HG03442 (cell line): ENCODE measurements around the gene SPIB.
"Not testable (repeated sequence)": the region's sequence is repeated elsewhere in the genome, so short reads cannot be mapped to it uniquely, and the experiment has no call there.

Experiments used
- ATAC-seq: cut with Tn5 transposase; IDR thresholded peaks from one replicate; pipeline ENCODE4 v1.9.1; 2021; ENCODE audit warnings: mild to moderate bottlenecking, moderate library complexity; ENCODE audit not compliant: unreplicated experiment

Gene SPIB

DNA sequence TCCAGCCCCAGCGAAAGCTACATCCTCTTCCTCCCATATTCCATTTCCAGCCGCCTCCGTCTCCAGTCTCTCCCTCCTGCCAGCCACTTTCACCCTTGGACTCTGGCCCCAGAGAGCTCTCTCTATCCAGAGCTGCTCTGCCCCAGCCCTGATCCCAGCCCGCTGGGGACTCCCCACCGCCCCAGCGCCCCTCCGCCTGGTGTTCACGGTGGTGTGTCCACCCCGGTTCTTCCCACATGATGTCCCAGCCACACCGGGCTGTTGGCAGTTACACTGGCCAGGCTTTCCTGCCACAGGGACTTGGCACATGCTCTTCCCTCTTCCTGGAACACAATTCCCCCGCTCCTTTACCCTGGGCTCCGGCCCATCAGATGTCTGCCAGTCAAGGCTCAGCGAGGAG lies 46.3 kb downstream of the SPIB start:
- no peak for ATAC-seq

DNA sequence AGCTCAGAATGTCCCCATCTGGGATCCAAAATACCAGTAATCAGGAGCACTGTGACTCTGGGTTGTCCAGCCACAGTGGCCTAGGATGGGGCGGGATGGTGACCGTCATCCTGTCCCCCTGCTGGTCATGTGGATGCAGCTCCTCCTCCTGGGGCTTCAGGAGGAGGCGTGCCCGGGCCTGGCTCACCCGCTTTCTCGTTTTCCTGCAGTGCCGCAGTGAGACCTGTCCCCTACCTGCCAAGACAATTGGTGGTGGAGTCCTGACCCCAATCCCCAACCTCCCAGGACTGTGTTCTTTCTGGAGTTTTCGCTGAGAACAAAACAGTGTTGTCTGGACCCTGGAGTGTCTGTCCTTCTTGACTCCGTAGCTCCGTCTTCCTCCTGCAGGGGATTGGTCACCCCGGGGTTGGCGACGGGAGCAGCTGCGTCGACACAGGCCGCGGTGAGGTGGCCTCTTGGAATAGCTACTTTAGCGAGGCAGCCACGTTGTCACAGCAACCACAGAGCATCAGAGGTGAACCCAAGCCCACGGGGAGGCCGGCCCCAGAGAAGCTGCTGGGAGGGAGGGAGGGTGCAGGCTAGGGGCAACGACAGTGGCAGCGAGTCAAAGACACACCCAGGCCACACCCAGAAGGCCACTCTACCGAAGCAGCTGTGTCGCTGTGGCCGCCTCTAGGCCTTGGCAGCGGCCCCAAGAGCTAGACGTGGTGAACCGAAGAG lies 47.4 kb downstream of the SPIB start:
- no peak for ATAC-seq

DNA sequence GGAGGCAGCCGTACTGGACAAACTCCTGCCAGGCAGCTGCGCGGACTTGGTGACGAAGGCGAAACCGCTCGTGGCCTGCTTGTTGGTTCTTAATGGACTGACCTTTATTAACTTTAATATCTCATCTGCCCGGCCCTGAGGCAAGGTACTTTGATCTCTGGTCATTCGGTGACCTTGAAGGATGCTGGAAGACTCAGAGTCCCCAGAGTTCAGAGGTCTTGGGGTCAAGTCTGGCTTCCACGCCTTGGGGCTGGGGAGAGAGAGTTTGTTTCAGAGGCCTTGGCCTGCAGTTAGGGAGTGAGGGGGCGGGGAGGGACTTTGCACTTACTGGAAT lies 47.9 kb downstream of the SPIB start:
- no peak for ATAC-seq

DNA sequence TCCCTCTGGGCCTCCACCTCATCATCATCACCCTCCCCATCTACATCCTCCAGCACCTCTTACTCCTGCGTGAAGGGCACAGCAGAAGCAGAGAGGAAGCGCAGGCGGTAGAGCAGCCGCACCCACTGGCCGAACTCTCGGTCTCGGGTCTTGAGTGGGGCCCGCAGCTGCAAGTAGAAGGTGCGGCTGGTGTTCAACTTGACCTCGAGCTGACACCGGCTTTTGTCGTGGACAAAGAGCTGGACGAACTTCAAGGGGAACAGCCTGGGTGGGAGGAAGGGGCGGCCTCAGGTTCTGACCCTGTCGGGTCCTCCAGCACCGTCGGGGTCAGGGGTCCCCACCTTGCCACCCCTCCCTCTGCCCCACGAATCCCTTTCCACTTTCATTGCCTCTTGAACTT lies 48.8 kb downstream of the SPIB start:
- no peak for ATAC-seq

DNA sequence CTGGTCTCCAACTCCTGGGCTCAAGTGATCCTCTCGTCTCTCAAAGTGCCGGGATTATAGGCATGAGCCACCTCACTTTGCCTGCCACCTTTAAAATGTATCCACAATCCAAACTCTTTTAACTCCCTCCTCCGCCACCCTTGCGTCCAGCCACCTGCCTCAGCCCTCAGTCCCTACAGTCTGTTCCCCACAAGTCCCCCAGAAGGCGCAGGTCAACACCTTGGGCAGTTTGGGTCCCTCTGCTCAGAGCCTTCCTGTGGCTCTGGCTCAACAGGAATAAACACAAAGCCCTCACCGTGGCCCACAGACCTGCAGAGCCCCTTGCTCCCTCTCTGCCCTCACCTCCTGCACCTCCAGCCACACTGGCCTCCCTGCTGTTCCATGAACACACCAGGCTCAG lies 50.1 kb downstream of the SPIB start:
- no peak for ATAC-seq

DNA sequence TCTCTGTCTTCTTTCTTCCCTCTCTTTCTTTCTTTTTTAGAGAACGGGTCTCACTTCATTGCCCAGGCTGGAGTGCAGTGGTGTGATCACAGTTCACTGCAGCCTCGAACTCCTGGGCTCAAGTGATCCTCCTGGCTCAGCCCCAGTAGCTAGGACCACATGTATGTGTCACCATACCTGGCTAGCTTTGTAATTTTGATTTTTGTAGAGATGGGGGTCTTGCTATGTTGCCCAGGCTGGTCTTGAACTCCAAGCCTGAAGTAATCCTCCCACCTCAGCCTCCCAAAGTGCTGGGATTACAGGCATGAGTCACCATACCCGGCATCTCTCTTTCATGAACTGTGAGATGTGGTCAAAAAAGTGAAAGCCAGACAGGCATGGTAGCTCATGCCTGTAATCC lies 54.6 kb downstream of the SPIB start:
- ATAC-seq = not testable (repeated sequence)

DNA sequence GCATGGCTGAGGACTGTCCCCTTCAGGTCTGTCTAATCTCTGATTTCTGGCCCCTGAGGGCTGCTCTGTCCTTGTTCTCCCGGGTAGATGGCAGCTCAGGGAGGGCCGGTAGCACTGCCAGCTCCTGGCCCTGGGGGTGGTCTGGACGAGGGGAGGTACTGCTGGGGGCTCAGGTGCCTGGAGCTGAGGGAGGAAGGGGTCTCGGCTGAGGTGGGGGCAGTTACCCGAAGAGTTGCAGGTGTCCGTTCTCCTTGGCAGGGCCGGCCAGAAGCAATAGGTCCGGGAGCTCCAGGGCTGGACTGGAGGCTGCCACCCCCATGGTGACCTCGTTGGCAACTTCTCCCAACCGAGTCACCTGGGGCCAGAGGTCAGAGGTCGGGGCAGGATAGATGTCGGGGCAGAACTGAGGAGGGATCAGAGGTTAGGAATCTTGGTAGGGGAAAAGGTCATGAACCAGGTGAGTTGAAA lies 56.4 kb downstream of the SPIB start:
- ATAC-seq = no peak

DNA sequence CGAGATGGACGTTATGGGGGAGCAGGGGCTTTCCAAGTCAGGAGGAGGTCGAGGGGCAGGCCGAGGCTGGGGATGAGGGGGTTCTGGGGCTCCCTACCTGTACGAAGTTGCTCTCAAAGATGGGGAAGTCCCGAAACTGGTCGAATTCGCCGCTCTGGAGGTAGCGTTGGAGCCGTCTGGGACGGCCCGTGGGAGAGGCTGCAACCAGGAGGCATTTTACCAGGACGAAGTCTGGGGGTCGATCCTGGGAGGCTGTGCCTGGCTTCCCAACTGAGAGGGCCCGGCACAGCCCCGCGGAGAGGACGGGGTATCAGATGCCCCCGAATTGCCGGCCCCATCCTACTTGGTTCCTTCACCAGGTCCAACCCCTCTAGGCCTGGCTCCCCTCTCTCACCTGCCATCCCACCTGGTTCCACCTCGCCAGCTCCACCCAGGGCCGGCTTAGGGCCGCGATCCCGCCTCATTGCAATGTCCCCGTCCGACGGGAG lies 57.0 kb downstream of the SPIB start:
- ATAC-seq = peak; percentile 13

DNA sequence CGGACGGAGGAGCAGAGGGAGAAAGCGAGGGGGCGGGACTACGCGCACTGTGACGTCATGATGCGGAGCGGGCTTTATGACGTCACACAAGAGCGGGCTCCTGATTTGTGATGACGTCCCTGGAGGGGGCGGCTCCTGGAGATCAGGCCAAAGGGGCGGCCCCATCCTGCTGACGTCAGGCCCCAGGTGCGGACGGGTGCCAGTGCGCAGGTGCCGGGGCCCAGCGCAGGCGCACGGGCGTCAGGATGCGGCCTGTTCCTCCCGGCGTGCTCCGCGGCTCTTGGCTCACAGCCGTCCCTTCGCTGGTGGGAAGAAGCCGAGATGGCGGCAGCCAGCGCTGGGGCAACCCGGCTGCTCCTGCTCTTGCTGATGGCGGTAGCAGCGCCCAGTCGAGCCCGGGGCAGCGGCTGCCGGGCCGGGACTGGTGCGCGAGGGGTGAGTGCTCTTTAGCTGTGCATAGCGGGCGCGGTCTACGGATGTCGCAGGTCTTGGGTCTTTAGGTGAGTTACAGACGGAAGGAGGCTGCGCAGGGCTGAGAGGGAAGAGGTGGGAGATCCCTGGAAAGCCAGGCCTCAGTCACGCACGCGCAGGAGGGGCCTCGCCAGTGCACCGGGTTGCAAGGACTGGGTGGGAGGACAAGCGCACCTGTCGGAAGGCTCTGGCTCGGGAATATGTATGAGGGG lies 57.6 kb downstream of the SPIB start, which contains the start of the genes EMC10 and GARIN5A:
EMC10 (plus strand) TSS at position 284 of the 683 bp plus-strand sequence; CDS start at position 322, 38 bp downstream.
GARIN5A (minus strand) TSS at position 625 of the 683 bp plus-strand sequence; CDS start at position 165, 460 bp downstream.
- ATAC-seq = peak; percentile 86

DNA sequence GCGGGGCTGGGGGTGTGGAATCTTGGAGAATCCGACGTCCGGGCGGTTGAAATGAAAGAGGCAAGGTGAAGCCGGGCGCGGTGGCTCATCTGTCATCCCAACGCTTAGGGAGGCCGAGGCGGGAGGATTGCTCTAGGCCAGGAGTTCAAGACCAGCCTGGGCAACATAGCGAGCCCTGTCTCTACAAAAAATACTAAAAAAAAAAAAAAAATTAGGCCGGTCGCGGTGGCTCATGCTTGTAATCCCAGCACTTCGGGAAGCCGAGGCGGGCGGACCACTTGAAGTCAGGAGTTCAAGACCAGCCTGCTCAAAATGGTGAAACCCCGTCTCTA lies 58.1 kb downstream of the SPIB start:
- no peak for ATAC-seq

DNA sequence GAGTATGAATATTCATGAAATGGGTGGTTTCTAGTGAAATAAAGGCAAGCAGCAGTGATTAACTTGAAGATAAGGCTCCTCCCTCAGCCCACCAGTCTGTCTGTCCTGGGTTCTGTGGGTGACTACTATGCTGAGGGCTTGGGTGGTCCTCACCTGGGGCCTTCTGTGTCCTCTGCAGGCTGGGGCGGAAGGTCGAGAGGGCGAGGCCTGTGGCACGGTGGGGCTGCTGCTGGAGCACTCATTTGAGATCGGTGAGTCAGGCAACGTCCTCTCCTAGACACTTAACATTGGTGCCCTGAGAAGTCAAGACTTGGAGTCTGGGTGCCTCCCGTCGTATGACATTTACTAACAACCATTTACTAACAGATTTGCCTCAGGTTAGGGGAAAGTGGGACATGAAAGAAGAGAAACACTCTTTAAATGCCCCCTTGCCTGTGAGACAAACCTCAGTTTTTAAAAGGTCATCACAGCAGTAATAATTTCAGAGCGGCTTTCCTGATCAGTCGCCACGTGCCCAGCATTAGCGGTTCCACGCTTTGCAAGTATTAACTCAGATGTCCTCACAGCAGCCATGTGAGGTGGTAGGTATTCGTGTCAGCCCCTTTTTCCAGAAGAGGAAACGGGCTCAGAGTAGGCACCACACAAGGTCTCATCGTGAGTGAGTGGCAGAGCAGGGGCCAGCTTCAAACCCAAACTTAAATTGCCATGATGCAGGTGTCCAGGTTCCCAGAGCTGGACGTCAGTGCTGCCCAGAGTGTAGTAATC lies 59.2 kb downstream of the SPIB start:
- ATAC-seq = no peak

DNA sequence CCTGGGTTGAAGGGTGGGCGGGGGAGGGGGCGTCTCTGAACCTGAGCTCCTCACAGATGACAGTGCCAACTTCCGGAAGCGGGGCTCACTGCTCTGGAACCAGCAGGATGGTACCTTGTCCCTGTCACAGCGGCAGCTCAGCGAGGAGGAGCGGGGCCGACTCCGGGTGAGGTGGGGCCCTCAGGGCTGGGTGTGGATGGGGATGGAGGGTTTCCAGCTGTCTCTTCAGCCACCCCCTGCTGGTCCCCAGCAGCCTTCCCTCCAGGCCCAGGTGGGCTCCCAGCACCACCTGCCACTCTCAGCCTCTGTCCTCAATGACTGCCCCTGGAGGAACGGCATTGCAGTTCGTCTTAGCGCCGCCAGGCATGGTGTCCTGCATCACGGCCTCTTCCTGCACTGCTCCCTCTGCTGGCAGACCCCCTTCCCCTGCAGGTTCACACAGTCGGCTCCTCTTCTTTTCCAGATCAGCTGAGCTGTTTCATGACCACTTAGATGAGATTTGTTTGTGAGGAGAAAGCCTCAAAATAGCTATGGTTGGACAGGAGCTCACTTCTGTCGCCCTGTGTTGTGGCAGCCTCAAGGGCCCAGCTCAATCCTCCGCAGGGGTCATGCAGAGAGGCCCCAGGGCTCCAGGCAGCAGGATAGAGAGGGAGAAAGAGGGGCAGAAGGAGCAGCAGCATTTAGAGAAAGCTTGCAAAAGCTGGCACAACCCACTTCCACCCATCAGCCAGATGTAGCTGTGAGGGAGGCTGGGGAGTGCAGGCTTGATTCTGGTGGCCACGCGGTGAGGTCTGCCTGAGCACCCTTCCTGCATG lies 60.4 kb downstream of the SPIB start:
- ATAC-seq = no peak

DNA sequence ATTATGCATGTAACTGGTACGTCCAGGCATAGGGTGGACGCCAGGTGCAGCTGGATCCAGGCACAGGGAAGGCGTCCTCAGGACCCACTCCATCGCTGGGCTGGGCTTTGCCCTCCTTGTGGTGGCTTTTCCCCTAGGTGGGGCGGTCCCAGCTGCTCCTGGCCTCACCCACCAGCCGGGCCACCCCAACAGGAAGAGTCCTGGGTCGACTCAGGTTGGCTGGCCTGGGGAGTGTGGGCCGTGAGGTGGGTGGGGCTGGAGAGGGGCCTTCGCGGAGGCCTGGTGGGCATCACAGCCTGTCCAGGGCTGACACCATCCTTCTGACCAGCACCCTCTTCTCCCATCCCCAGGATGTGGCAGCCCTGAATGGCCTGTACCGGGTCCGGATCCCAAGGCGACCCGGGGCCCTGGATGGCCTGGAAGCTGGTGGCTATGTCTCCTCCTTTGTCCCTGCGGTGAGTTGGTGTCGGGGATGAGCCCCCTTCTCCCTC lies 61.1 kb downstream of the SPIB start:
- ATAC-seq = no peak

DNA sequence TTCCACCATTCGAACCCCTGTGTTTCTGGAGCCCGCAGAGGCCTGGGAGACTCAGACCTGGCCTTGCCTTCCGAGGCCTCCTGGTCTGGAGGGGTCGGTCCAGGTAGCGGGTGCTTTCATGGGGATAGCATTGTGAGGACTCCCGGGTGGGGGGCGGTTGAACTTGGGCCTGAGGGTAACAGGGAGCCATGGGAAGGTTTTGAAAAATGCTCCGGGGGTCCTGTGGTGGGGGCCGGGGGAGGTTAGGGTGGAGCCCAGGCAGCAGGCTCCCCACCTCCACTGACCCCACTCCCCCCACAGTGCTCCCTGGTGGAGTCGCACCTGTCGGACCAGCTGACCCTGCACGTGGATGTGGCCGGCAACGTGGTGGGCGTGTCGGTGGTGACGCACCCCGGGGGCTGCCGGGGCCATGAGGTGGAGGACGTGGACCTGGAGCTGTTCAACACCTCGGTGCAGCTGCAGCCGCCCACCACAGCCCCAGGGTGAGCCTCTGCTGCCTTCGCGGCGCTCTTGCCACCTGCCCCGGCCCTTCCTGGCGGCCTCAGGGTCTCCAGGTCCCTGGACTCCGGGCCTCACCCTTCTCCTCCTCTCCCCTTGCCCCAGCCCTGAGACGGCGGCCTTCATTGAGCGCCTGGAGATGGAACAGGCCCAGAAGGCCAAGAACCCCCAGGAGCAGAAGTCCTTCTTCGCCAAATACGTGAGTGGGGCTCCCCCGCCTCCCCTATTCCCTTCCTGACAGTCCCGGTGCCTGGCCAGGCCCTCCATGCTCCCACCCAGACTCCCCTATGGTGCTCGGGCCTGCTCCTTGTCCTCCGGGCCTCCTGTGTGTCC lies 61.8 kb downstream of the SPIB start:
- ATAC-seq = no peak
